NCI-H146 (cell line): ENCODE measurements around the gene EDN3.

Experiments
- DNase-seq: peaks from one replicate; lab custom pipeline; 2025; lab: John Stamatoyannopoulos, UW

The EDN3 gene, protein sequence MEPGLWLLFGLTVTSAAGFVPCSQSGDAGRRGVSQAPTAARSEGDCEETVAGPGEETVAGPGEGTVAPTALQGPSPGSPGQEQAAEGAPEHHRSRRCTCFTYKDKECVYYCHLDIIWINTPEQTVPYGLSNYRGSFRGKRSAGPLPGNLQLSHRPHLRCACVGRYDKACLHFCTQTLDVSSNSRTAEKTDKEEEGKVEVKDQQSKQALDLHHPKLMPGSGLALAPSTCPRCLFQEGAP

GRCh38 chr20:59300333-59301081 is at the start of gene EDN3:
Gene EDN3, plus strand, starts transcription at chr20:59300611. Its CDS starts 202 bp downstream, at chr20:59300813.
- DNase-seq = no peak

DNA sequence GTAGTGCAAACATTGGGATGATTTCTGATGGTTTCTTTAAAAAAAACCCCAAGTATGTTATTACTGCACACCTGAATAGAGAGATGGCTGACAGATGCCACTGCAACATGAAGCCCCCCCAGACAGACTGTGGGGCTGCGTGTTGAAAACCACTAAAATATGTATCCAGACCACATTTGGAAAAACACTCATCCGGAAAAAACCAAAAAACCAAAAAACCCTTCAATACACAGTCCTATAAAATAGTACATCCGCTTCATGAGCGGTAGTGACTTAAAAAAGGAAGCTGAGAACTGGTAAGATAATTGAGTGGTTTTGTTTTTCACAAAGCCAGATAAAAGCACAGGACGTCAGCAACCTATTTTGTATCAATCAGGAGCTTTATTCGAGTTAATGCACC is 47.1 kb upstream of the EDN3 start:
- DNase-seq = no peak

GRCh38 chr20:59253779-59254319 is 46.6 kb upstream of the EDN3 start:
- no peak for DNase-seq

DNA sequence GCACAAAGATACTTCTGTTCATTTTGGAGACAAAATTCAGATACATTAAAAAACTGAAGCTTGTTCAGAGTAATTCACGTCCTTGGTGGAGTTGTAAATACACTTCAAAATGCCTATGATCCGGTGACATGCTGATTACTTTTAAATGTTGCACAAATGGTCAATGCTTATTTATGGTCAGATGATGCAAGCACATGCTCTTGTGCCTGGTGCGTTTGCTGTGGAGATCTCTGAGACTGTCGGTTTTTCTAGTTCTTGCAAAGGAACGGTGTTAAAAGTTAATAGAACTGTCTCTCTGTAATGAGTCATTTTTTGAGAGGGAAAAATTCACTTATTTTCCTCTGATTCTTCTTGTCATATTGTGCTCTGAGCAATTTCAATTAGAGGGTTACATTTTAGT is 45.2 kb upstream of the EDN3 start:
- no peak for DNase-seq

GRCh38 chr20:59258221-59258621 is 42.2 kb upstream of the EDN3 start:
- DNase-seq = no peak

GRCh38 chr20:59259946-59260345 is 40.5 kb upstream of the EDN3 start:
- no peak for DNase-seq

DNA sequence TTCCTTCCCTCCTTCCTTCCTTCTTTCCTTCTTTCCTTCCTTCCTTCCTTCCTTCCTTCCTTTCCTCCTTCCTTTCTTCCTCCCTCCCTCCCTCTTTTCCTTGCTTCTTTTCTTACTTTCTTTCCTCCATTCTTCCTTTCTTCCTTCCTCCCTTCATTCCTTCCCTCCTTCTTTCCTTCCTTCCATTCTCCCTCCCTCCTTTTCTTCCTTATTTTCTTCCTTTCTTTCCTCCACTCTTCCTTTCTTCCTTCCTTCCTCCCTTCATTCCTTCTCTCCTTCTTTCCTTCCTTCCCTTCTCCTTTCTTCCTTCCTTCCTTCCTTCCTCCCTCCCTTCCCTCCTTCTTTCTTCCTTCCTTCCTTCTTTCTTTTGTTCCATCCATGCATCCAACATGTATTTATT is 35.1 kb upstream of the EDN3 start:
- DNase-seq = no peak

- no peak for DNase-seq
Observed at GRCh38 chr20:59268870-59269269, 31.5 kb upstream of the EDN3 start.

DNA sequence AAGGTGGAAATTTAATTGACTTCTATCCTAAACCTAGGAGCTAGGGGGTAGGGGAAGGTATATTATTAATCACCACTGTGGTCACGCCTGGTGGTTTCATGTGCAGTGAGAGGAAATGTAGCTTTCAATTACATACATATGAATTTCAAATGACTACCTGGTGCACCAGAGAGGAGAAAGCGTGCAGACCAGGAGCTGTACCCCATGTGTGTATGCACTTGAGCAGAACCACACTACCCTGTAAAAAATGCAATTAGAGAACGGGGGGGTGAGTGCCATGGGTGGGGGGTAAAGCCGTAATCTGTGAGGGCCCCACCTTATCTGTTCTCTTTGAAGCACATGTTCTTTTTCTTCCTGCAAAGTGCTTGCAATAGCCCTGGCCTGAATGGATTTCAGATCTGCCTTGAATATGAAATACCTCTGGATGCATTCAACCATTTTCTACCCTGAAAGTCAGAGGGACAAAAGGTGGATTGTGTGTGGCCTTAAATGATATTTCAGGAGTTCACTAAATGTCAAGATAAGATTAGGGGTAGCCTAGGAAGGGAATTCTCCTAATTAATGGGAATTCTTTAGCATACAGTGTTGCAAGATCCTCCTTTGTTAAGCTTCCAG is 30.9 kb upstream of the EDN3 start:
- DNase-seq = no peak

- no peak for DNase-seq
Observed at GRCh38 chr20:59270380-59270779, 30.0 kb upstream of the EDN3 start.

DNA sequence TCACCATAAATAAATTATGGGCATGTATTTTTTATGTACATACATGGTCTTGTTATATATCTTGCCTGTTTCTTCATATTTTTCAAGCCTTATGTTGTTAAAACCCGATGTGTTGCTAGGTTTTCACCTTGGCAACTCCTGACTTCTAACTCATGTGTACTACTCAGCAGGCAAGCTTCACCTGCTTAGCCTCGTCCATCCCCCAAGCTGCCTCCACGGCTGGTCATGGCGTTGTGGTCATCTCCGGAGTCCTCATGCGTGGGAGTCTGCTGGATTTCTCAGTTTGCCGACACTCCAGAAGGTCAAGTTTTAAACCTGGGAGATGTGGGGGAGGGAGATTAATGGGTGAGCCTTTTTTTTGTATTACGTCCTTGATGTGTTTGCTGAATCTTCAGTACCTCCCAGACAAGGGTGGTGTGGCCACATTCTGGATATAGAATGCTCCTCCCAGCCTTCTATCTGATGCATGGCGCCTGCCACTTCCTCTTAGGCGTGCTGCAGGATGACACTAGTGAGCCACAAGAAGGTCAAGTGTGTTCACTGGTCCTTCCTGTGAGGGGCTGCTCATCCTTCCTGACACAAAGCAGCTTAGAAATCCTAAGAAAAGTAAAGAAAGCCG is 26.6 kb upstream of the EDN3 start:
- DNase-seq = no peak

- no peak for DNase-seq
Observed at GRCh38 chr20:59276938-59277337, 23.5 kb upstream of the EDN3 start.

DNA sequence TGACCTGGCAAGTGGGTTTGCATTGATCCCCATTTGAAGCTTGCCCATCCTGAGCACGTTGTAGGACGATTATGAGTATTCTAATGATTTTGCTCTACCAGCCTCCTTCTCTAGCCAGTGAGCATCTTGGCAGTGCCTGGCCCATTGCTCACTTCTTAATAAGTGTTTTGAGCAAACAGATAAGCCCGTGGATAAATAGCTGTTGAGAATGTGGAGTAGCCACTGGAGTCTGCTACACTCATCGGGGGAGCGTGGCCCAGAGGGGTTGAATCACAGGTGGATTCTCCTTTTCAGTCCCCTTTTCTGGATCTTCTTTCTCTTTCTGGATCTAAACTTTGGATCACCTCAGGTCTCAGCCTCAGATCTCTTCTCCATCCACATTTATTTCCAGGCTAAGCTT is 15.9 kb upstream of the EDN3 start:
- DNase-seq = no peak

GRCh38 chr20:59289994-59290393 is 10.4 kb upstream of the EDN3 start:
- DNase-seq = no peak

DNA sequence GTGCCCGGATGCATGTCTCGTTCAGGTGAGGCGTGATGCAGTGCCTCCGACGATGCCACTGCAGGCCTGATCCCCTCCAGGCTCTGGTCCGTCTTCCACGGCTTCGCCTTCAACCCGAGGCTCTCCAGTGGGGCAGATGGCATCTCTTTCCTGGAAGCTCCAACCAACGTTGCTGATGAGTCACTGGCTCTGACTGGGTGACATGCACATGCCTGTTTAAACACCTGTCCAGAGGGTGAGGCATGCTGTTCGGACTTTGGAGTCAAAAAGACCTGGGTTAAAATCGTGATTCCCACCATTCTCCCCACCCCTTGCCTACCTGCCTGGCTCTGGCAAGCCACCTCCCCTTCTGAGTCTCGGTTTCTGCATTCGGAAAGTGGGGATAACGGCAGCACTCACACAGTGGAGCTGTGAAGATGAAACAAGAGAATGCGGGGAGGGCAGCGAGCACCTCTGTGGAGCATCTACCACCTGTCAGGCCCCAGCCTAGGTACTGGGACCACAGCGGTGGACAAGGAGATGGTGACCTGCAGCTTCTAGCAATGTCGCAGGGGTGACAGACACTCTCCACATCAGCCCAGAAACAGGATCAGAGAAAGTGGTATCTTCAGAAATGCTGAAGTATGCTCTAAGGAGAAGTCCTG is 8.5 kb upstream of the EDN3 start:
- no peak for DNase-seq

DNA sequence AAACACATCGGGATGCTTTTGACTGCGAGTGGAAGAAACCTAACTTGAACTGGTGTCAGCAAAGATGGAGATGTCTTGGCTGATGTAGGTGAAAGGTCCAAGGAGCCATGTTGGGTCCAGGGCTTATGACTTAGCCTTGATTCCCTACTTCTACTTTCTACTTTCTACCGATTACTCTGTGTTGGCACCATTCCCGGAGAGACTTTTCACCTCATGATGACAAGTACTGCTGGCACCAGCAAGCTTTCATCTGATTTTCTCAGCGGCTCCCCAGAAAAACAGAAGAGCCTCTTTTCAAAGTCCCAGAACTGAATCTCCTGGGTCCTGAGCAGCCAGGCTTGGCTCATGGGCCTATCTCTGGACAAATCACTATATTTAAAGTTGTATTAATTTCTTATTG is 4.9 kb upstream of the EDN3 start:
- DNase-seq = no peak

GRCh38 chr20:59297686-59298085 is 2.7 kb upstream of the EDN3 start:
- no peak for DNase-seq

DNA sequence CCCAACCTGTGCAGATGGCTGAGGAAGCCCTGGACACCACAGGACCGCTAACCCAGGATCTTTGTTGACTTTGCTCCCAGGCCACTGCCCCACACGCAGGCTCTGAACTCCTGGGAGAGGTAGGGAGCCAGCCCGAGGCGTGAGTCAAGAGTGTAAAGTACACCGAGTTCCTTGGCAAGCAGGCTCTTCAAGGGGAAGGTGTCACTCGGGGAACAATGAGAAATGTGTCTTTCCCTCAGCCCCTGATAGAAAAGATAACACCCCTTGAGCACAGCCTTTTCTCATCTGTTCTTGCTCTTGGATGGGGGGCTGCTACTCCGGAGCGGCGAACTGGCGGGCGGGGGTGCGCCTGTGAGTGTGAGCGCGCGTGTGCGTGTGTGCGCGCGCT is 472 bp upstream of the EDN3 start:
- no peak for DNase-seq

GRCh38 chr20:59301343-59302007 is 1.1 kb downstream of the EDN3 start:
- DNase-seq = no peak

- no peak for DNase-seq
Observed at GRCh38 chr20:59305908-59306655, 5.7 kb downstream of the EDN3 start.

GRCh38 chr20:59307270-59307669 is 6.9 kb downstream of the EDN3 start:
- no peak for DNase-seq
